ENCODE results near the gene CHRDL2.

Gene CHRDL2

DNA sequence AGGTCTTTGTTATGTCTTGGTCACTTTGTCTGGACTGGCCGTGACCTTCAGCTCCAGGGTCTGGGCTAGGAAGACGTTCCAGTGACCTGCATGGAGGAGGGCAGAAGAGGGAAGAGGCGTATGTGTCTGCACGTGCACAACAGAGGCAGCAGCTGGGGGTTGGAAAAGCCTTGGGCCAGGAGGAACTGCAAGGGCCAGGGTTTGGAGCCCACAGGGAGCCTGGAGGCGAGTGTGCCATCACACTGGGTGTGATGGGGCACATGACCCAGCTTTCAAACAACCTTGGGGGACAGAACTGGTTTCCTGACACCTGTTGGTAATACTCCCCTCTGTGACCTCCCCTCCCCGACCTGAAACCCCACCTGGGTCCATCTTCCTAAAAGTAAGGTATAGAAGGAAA, 34.7 kb downstream of the CHRDL2 start:
- no peak for ATAC-seq
- no peak for TF ChIP-seq ZFP3 (CRISPR knock-in tag; IDR thresholded peaks at IDR 0.05)

GRCh38 chr11:74695705-74696280, 35.4 kb downstream of the CHRDL2 start:
- ATAC-seq = no peak
- TF ChIP-seq RARB (CRISPR knock-in tag; IDR thresholded peaks at IDR 0.05) = no peak
- TF ChIP-seq ZC3H10 (CRISPR knock-in tag; IDR thresholded peaks at IDR 0.05) = no peak
- TF ChIP-seq ZNF70 (CRISPR knock-in tag; IDR thresholded peaks at IDR 0.05) = no peak
- no peak for TF ChIP-seq ZFP30 (CRISPR knock-in tag; IDR thresholded peaks at IDR 0.05)
- TF ChIP-seq ESRRG (CRISPR knock-in tag; IDR thresholded peaks at IDR 0.05) = no peak
- TF ChIP-seq, protein P1, sequence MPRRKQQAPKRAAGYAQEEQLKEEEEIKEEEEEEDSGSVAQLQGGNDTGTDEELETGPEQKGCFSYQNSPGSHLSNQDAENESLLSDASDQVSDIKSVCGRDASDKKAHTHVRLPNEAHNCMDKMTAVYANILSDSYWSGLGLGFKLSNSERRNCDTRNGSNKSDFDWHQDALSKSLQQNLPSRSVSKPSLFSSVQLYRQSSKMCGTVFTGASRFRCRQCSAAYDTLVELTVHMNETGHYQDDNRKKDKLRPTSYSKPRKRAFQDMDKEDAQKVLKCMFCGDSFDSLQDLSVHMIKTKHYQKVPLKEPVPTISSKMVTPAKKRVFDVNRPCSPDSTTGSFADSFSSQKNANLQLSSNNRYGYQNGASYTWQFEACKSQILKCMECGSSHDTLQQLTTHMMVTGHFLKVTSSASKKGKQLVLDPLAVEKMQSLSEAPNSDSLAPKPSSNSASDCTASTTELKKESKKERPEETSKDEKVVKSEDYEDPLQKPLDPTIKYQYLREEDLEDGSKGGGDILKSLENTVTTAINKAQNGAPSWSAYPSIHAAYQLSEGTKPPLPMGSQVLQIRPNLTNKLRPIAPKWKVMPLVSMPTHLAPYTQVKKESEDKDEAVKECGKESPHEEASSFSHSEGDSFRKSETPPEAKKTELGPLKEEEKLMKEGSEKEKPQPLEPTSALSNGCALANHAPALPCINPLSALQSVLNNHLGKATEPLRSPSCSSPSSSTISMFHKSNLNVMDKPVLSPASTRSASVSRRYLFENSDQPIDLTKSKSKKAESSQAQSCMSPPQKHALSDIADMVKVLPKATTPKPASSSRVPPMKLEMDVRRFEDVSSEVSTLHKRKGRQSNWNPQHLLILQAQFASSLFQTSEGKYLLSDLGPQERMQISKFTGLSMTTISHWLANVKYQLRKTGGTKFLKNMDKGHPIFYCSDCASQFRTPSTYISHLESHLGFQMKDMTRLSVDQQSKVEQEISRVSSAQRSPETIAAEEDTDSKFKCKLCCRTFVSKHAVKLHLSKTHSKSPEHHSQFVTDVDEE (CRISPR knock-in tag; IDR thresholded peaks at IDR 0.05) = no peak
- no peak for TF ChIP-seq ZFP3 (CRISPR knock-in tag; IDR thresholded peaks at IDR 0.05)
- no peak for TF ChIP-seq CSDC2 (CRISPR knock-in tag; IDR thresholded peaks at IDR 0.05)
- TF ChIP-seq, protein P2, sequence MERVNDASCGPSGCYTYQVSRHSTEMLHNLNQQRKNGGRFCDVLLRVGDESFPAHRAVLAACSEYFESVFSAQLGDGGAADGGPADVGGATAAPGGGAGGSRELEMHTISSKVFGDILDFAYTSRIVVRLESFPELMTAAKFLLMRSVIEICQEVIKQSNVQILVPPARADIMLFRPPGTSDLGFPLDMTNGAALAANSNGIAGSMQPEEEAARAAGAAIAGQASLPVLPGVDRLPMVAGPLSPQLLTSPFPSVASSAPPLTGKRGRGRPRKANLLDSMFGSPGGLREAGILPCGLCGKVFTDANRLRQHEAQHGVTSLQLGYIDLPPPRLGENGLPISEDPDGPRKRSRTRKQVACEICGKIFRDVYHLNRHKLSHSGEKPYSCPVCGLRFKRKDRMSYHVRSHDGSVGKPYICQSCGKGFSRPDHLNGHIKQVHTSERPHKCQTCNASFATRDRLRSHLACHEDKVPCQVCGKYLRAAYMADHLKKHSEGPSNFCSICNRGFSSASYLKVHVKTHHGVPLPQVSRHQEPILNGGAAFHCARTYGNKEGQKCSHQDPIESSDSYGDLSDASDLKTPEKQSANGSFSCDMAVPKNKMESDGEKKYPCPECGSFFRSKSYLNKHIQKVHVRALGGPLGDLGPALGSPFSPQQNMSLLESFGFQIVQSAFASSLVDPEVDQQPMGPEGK (CRISPR knock-in tag; IDR thresholded peaks at IDR 0.05; ENCODE audit: borderline replicate concordance) = no peak
- TF ChIP-seq TOX (CRISPR knock-in tag; IDR thresholded peaks at IDR 0.05; ENCODE audit: borderline replicate concordance) = no peak
- TF ChIP-seq, protein P3, sequence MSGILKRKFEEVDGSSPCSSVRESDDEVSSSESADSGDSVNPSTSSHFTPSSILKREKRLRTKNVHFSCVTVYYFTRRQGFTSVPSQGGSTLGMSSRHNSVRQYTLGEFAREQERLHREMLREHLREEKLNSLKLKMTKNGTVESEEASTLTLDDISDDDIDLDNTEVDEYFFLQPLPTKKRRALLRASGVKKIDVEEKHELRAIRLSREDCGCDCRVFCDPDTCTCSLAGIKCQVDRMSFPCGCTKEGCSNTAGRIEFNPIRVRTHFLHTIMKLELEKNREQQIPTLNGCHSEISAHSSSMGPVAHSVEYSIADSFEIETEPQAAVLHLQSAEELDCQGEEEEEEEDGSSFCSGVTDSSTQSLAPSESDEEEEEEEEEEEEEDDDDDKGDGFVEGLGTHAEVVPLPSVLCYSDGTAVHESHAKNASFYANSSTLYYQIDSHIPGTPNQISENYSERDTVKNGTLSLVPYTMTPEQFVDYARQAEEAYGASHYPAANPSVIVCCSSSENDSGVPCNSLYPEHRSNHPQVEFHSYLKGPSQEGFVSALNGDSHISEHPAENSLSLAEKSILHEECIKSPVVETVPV (CRISPR knock-in tag; IDR thresholded peaks at IDR 0.05) = no peak
- no peak for TF ChIP-seq ZNF8 (CRISPR knock-in tag; IDR thresholded peaks at IDR 0.05)
- TF ChIP-seq SNAI2 (CRISPR knock-in tag; IDR thresholded peaks at IDR 0.05) = no peak
- no peak for TF ChIP-seq TCF4 (CRISPR knock-in tag; IDR thresholded peaks at IDR 0.05; ENCODE audit: borderline replicate concordance)
- TF ChIP-seq, protein P4, sequence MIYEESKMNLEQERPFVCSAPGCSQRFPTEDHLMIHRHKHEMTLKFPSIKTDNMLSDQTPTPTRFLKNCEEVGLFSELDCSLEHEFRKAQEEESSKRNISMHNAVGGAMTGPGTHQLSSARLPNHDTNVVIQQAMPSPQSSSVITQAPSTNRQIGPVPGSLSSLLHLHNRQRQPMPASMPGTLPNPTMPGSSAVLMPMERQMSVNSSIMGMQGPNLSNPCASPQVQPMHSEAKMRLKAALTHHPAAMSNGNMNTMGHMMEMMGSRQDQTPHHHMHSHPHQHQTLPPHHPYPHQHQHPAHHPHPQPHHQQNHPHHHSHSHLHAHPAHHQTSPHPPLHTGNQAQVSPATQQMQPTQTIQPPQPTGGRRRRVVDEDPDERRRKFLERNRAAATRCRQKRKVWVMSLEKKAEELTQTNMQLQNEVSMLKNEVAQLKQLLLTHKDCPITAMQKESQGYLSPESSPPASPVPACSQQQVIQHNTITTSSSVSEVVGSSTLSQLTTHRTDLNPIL (CRISPR knock-in tag; IDR thresholded peaks at IDR 0.05; ENCODE audit: low read depth) = no peak
- TF ChIP-seq GLIS3 (CRISPR knock-in tag; IDR thresholded peaks at IDR 0.05) = no peak
- no peak for TF ChIP-seq PPARA (CRISPR knock-in tag; IDR thresholded peaks at IDR 0.05; ENCODE audit: borderline replicate concordance)
- no peak for TF ChIP-seq OSR1 (CRISPR knock-in tag; IDR thresholded peaks at IDR 0.05)
- TF ChIP-seq ISL1 (CRISPR knock-in tag; IDR thresholded peaks at IDR 0.05) = no peak
- TF ChIP-seq ZNF565 (CRISPR knock-in tag; conservative IDR thresholded peaks at IDR 0.05; ENCODE audit: low read depth) = no peak

DNA sequence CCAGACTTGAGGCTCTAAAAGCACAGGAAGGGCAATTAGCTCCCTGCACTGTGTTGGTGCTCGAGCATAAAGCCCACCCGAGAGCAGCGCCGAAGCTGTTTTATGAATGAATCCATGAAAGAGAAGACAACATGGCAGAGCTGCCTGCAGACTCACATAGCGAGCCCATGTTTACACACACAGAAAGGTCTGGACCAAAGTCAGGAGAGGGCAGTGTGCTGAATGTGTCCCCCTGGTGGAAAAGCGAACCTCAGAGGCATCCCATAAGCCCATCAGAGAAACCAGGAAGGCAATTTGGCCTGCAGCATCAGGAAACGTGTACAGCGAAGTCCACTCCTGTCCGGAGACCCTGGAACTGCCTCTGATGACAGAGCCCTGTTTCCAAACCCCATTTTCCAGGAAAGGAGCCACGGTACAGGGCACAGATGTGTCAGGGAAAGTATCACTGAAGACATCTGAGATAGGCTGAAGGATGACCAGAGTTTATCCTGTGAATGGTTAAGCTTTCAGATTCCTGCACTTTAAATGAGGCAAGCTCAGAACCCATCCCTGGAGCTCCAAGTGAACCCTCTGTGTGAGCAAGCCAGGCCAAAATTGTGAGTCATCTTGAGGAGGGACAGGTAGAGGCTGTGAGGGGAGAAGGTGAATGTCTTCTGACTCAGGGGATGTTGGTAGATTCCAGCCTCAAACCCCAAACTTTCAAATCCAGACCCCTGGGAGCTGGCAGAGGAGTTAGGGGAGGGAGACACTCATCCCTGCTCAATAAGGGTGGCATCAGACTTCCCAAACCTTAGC, 36.9 kb downstream of the CHRDL2 start:
- TF ChIP-seq ARNTL (CRISPR knock-in tag; IDR thresholded peaks at IDR 0.05; ENCODE audit: borderline replicate concordance, low read depth) (no peak), SNAI2 (CRISPR knock-in tag; IDR thresholded peaks at IDR 0.05) (no peak), BACH2 (CRISPR knock-in tag; IDR thresholded peaks at IDR 0.05; ENCODE audit: borderline replicate concordance) (no peak), ZNF70 (CRISPR knock-in tag; IDR thresholded peaks at IDR 0.05) (no peak), TOX (CRISPR knock-in tag; IDR thresholded peaks at IDR 0.05; ENCODE audit: borderline replicate concordance) (no peak), GLIS3 (CRISPR knock-in tag; IDR thresholded peaks at IDR 0.05) (no peak)
- peak; percentile 71; the same call in 2 of the 3 replicates for ATAC-seq

All from SK-N-SH treated with all-trans-retinoic acid at 6 μM for 48 hours (cell line).